GM12878 (cell line): Measurements from ENCODE around the gene MED6.
A peak's percentile ranks its signal among the peaks of the same experiment; 100 is the strongest.

Source experiments
- ATF7 ChIP-seq: fragments of 450-650 bp; IDR thresholded peaks from 2 replicates; pipeline ENCODE4 v1.6.1; 2016; ENCODE audit warnings: low read depth, mild to moderate bottlenecking
- BMI1 ChIP-seq: fragments of 450-650 bp; IDR thresholded peaks from 2 replicates; pipeline ENCODE4 v1.6.1; 2016; ENCODE audit warnings: mild to moderate bottlenecking, moderate library complexity, borderline replicate concordance
- CREM ChIP-seq: IDR thresholded peaks from 2 replicates; pipeline ENCODE4 v1.6.1; 2014; ENCODE audit warnings: antibody characterized with exemption, low read depth
- CTCF ChIP-seq, 3 experiments: IDR thresholded peaks in 2 of 3; conservative IDR thresholded peaks in 1 of 3; 2 replicates each; pipeline ENCODE4 v1.5.1; 2011; ENCODE audit warnings: low read depth in 3 of 3, low read length in 3 of 3, mild to moderate bottlenecking in 3 of 3, control low read depth in 2 of 3, moderate library complexity in 2 of 3, inconsistent platforms in 1 of 3, mixed read lengths in 1 of 3; ENCODE audit not compliant: control insufficient read depth in 2 of 3, insufficient read depth in 1 of 3; ENCODE audit errors: extremely low read depth in 1 of 3
- ETV6 ChIP-seq, 2 experiments: fragments of 450-650 bp in 1 of 2; IDR thresholded peaks in 1 of 2; conservative IDR thresholded peaks in 1 of 2; 2 replicates each; pipeline ENCODE4 v1.6.1; 2014; ENCODE audit warnings: antibody characterized with exemption in 1 of 2, borderline replicate concordance in 1 of 2, low read depth in 1 of 2, mild to moderate bottlenecking in 1 of 2, moderate library complexity in 1 of 2
- KLF5 ChIP-seq: fragments of 450-650 bp; IDR thresholded peaks from 2 replicates; pipeline ENCODE4 v1.6.1; 2014; ENCODE audit warnings: mild to moderate bottlenecking; ENCODE audit not compliant: partially characterized antibody
- POLR2A ChIP-seq: IDR thresholded peaks from 2 replicates; pipeline ENCODE4 v1.6.1; 2011; ENCODE audit warnings: low read depth, mild to moderate bottlenecking, low read length
- POLR2AphosphoS5 ChIP-seq: IDR thresholded peaks from 2 replicates; pipeline ENCODE4 v1.6.1; 2011; ENCODE audit warnings: mild to moderate bottlenecking, low read length, inconsistent platforms
- REST ChIP-seq: IDR thresholded peaks from 2 replicates; pipeline ENCODE4 v1.6.1; 2012; ENCODE audit warnings: mild to moderate bottlenecking, low read depth, low read length
- TAF1 ChIP-seq: IDR thresholded peaks from 2 replicates; pipeline ENCODE4 v1.6.1; 2011; ENCODE audit warnings: mild to moderate bottlenecking, low read depth, low read length, borderline replicate concordance
- TF ChIP-seq, protein P1 (sequence below): fragments of 450-650 bp; IDR thresholded peaks from 2 replicates; pipeline ENCODE4 v1.6.1; 2017; ENCODE audit warnings: mild to moderate bottlenecking, moderate library complexity

GRCh38 chr14:70600382-70601157 is at the start of gene MED6:
- TF ChIP-seq, protein P1, sequence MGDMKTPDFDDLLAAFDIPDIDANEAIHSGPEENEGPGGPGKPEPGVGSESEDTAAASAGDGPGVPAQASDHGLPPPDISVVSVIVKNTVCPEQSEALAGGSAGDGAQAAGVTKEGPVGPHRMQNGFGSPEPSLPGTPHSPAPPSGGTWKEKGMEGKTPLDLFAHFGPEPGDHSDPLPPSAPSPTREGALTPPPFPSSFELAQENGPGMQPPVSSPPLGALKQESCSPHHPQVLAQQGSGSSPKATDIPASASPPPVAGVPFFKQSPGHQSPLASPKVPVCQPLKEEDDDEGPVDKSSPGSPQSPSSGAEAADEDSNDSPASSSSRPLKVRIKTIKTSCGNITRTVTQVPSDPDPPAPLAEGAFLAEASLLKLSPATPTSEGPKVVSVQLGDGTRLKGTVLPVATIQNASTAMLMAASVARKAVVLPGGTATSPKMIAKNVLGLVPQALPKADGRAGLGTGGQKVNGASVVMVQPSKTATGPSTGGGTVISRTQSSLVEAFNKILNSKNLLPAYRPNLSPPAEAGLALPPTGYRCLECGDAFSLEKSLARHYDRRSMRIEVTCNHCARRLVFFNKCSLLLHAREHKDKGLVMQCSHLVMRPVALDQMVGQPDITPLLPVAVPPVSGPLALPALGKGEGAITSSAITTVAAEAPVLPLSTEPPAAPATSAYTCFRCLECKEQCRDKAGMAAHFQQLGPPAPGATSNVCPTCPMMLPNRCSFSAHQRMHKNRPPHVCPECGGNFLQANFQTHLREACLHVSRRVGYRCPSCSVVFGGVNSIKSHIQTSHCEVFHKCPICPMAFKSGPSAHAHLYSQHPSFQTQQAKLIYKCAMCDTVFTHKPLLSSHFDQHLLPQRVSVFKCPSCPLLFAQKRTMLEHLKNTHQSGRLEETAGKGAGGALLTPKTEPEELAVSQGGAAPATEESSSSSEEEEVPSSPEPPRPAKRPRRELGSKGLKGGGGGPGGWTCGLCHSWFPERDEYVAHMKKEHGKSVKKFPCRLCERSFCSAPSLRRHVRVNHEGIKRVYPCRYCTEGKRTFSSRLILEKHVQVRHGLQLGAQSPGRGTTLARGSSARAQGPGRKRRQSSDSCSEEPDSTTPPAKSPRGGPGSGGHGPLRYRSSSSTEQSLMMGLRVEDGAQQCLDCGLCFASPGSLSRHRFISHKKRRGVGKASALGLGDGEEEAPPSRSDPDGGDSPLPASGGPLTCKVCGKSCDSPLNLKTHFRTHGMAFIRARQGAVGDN, result no peak
- TF ChIP-seq CTCF (IDR thresholded peaks at IDR 0.05 in 2 of 3, conservative IDR thresholded peaks at IDR 0.05 in 1 of 3; ENCODE audit: control insufficient read depth in 2 of 3, extremely low read depth in 1 of 3, insufficient read depth in 1 of 3, low read depth in 3 of 3, low read length in 3 of 3) (no peak), POLR2AphosphoS5 (peak; percentile 71), BMI1 (no peak), KLF5 (no peak), REST (0 out of 2 replicates have a peak, but pooled peaks have one; percentile 24), TAF1 (peak; percentile 74; the same call in 1 of the 2 replicates), POLR2A (peak; percentile 81), ETV6 (conservative IDR thresholded peaks at IDR 0.05 in 1 of 2, IDR thresholded peaks at IDR 0.05 in 1 of 2; ENCODE audit: borderline replicate concordance in 1 of 2, low read depth in 1 of 2) (no peak), ATF7 (peak; percentile 60), CREM (peak; percentile 99)
